AML-193 (cell line): Measurements from ENCODE around the gene LOXL4.
A peak's percentile ranks its signal among the peaks of the same experiment; 100 is the strongest.

Source experiments
- DNase-seq, 2 experiments: peaks; one replicate each; lab custom pipeline; 2025; lab: John Stamatoyannopoulos, UW

The LOXL4 gene

DNA sequence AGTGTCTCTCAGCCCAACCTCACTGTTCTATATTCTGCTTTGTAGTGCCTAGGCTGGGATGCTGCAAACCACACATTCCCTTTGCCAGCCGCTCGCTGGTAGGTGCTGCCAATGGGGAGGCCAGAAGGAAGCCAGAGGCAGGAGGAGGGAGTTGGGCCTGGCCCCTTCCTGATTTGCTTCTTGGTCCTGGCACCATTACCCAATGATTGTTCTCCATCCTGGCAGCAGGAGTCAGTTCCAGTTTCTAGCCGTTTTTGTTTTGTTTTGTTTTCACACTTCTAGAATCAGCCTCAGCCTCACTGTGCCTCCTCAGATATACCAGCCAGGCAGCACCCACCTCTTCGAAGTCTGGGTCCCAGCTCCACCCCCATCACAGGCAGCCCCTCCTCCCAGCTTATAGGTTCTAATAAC lies 27.4 kb upstream of the LOXL4 start:
- DNase-seq, result peak in 1 of 2 experiments; percentile 1

DNA sequence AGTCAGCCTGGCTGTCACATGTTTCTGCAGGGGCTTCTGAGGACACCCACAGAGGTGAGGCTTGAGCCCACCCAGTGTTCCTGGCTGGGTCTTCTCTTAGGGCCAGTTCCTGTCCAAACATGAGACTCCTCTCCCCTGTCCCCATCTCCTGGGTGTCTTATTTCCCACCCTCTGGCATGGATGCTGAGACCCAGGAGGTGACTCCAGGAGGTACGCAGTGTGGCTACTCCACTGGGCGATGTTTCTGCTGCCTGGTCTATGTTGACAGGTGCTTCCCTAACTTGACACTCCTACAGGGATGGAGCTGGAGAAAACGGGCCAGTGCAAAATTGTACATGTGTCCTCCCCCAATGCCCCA lies 26.3 kb upstream of the LOXL4 start:
- DNase-seq, result no peak

DNA sequence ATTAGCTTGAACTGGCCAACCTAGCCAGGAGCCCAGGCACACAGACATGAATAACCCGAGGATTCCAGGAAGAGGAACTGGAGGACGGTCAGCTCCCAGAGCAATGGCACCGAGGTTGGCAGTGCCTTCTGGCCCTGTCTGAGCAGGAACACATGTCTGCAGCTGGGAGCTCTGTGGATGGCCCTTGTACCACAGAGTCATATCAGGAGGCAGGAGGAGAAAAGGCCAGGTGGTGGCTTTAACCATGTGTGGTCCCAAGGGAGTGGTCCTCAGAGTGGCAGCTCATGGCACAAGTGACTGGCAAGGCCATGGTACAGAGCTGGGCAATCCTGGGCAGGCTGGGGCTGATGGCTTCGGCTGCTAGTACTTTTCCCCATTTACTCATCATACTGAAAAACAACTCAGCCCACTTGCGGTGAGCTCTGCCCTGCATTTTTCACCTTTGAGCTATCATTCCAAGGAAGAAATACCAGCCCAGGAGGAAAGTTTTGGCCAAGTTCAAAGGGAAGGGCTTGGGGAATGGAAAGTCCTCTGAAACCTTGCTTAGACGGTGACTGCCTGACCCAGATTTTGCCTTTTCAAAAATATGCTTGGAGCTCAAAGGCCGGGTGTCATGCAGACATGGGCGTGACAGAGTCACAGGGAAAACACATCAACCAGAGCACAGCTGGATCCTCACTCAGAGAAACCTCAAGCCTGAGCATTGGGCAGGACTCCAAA lies 25.7 kb upstream of the LOXL4 start:
- DNase-seq, result no peak

DNA sequence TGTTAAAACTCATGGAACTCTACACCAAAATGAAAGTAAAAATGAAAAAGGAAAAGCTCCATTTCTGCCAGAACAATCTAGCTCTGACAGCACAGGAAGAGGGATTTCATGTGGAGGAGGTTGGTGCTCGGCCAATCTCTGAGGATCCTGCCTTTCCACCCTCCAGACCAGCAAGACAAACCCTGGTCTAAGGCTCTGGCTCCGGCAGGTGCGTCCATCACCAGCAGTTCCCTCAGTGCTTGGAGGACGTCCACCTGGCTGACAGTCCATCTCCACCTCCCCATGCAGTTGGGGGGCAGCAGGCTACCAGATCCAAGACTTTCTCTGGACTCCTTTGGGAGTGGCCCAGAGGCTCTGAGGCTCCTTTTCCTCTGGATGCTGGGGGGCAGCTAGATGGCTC lies 25.0 kb upstream of the LOXL4 start:
- no peak for DNase-seq

DNA sequence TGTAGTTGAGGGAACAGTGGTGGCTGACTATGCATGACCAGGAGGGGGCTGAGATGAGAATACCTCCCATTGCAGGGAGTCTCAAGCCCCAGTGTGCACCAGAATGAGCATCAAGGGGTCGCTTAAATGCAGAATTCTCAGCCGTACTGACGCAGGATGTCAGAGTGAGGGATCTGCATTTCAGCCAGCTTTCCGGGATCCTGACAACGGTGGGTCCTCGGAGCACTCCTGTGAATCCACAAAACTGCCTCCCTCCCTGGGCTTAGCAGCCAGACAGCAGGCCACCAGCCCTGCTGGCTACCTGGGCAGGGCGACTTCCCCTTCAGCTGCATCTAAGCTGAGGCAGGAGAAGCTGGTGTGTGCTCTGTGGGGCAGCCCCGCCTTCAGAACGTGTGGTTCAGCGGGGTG lies 21.8 kb upstream of the LOXL4 start:
- no peak for DNase-seq

DNA sequence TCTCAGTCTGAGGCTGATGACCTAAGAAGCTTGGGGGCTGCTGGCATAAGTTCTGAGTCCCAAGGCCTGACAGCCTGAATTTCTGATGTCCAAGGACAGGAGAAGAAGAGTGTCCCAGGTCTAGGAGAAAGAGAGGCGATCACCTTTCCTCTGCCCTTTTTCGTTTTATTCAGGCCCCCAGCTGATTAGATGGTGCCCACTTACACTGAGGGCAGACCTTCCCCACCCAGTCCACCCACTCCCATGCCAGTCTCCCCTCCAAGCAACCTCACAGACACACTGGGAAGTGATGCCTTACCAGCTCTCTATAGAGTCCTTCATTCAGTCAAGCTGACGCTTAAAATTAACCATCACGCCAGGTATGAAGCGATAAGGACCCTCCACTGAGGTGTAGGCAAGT lies 19.3 kb upstream of the LOXL4 start:
- no peak for DNase-seq

DNA sequence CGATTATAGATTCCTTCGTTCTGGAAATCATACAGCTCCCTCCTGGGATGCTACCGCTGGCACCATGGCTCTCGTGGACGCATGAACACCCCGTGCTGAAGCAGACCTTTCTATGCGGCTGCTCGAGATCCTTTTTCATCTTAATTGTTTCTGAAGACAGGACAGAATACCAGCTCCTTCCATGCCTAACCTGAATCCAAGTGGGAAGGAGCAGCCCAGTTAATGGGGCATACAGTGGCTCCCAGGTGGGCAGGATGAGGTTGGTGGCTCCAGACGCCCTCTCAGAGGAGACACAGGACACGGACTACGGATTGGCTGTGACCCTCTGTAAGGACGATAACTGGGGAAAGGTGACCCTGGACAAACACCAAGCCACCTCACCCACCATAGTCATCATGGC lies 18.4 kb upstream of the LOXL4 start:
- DNase-seq, result no peak

DNA sequence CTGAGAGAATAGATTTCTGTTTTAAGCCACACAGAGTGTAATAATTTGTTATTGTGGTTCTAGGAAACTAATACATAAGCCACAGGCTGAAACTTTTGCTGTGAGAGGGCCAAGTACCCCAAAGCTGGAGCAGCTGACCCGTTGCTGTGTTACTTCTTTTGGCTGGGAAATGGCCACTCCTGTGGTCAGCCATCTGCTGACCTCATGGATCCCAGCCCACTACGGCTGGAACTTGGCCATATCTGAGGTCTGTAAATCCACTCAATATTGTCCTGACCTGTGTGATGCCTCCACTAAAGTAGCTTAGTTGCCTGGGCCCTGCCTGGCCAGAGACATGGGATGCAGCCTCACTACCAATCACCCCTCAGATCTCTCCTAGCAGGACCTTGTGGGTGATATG lies 17.4 kb upstream of the LOXL4 start:
- DNase-seq, result no peak

DNA sequence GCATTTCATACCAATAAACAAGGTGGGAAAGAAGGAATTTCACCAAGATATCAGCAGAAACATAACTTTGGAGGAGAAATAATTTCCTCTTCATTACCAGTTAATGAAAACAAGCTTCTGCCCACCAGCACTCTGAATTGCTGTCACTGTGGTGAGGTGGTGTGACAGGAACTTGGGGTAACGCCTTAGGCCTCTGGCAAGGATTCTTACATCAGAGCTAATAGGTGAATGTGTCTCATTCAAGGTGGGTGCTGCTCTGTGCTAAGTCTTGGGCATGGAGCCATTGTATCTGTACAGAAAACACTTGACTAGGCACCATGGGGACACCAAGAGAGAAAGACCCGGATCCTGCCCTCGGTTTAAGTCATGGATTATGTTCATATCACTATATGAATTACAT lies 8.3 kb upstream of the LOXL4 start:
- no peak for DNase-seq

DNA sequence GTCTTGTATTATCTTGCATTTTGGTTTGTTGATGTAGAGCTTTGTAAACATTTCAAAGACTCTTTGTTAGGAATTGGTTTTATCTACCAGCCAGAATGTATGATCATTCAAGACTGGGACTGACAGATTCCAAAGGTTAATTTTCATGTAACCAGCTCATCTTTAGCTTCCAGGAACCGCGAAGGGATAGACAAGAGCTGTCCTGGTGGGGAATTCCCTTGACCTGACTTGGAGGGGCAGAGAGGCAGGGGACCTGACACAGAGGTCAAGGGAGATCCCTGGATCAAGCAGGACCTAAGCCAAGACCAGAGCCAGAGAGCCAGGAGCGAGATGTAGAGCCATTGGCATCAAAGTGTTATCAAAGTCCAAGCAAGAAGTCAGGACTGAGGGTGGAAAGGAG lies 6.6 kb upstream of the LOXL4 start:
- no peak for DNase-seq

DNA sequence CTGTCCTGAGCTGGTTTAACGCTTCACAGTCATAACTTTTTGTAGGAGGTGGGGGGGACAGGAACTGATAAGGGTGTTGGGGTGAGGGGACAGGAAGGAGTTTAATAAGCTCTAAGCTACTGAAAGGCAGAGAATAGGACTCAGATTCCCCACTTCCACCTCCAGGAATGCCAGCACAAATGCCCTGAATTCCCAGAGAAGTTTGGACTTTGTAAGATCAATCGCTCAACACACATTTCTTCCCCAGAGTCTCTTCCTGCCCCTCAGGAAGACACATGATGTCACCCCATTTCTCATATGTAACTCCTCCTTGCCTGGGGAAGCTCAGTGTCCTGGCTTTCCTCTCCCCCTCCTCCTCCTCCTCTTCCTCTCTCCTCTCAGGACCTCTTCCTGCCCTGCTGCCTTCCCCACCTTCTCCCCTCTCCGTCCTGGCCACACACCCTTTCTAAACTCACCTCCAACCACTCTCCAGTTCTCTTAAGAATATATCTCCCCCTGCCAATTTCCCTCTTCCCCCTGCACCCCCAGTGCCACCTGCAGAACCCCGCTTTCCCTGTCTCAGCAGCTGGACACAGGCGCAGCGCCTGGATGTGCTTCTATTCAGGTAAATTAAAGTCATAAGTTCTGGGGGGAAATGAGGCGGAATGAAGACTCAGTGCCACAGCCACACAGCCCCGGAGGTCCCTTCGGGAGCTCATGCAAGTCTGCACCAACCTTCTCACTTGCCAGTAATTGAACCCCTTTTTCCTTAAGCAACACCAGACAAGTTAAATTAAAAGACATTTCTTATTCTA lies 5.3 kb upstream of the LOXL4 start:
- no peak for DNase-seq

DNA sequence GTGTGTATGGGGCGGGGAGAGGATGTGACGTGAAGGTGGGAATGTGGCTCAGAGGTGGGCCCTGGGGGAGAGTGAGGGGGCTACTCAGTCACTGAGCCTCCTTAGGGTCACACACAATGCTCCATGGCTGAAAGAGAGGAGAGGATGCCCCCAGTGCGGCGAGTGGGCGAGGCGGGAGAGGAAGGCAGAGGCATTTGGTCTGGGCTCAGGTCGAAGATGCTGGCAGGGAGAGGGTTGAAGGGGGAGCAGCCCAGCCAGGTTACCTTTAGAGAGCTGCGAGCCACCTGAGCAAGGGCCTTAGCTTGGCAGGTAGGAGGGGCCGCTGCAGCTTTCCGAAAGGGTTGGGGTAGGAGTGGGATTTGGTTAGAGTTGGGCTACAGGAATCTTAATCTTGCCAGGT lies 4.7 kb upstream of the LOXL4 start:
- no peak for DNase-seq

DNA sequence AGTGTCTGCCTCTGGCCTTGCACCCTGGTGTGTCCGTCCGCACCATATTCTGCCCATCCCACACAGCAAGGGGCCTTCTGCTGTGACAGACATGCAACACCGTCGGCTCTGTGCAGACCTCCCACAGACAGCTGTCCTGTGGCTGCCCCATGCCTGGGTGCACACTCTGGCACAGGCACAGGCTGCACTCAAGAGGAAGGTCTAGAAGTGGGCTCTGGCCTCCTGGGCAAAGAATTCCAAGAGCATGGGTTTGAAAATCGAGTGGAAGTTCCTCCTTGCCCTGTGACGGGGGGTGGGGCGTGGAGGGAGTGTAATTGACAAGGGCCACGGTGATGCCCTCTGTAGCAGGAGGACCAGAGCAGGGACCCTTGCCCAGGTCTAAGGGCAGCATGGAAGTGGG lies 4.3 kb upstream of the LOXL4 start:
- DNase-seq, result no peak

DNA sequence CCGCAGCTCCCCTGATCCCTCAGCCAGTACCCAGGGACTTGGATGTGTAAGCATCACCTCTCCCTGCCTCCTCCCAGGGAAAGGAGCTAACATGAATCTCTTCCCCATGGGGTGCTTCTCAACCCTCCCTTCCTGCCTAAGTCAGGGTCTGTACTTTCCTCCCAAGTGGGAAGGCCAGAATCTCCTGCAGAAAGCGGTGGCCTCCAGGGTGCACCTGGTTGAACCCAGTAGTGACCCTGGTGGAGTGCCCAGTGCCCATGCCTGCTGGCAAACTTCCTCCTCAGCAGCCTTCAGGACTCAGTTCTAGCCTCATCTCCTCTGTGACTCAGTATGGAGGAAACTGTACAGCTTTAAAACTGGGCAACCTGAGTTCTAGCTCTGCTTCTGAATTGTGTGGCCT lies 2.8 kb upstream of the LOXL4 start:
- DNase-seq, result no peak

DNA sequence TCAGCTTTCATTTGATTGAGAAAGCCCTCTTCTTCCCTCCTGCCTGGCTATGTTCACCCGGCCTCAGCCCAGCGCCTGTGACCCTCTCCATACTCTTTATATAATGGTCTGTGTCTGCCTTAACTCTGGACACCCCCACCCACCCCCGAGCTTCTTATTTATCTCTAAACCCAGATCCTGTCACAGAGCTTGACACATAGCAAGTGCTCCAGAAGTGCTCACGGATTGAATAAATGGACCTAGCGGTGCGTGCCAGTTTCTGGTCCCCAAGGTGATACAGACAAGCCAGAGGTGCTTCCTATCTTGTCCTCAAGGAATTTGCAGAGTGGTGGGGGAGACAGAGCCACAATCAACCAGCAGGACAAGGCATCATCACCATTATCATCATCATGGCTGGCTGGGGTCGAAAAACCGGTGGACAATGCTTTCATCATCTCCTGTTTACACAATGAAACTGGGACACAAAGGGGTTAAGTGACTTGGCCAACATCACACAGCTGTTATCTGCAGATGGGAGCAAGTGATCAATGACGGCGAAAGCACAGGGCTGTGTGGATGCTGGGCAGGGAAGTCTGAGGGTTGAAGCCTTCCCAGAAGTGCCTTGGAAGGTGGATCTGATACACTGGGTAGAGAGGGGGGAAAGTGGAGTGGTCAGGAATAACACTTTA lies 2.2 kb upstream of the LOXL4 start:
- DNase-seq, result no peak

DNA sequence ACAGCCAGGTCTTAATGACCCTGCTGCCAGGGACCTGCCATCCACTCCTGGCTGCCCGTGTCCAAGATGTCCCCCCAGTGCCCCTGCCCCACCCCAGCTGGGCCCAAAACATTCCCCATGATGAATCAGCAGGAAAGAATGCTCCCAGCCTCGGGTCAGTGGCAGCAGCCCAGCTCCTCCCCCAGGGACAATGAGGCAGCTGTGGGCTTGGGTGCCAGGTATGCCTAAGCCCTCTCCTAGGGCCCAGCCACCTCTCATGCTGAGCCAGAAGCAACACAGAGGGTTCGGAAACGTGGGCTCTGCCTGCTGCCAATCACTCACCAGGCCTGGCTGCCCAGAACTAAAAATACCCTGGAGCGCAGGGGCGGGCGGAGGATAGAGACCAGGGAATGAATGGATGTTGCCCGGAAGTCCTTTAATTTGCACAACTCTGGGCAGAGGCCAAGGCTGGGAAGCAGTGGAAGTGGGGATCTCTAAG lies 1.5 kb upstream of the LOXL4 start:
- DNase-seq, result no peak

DNA sequence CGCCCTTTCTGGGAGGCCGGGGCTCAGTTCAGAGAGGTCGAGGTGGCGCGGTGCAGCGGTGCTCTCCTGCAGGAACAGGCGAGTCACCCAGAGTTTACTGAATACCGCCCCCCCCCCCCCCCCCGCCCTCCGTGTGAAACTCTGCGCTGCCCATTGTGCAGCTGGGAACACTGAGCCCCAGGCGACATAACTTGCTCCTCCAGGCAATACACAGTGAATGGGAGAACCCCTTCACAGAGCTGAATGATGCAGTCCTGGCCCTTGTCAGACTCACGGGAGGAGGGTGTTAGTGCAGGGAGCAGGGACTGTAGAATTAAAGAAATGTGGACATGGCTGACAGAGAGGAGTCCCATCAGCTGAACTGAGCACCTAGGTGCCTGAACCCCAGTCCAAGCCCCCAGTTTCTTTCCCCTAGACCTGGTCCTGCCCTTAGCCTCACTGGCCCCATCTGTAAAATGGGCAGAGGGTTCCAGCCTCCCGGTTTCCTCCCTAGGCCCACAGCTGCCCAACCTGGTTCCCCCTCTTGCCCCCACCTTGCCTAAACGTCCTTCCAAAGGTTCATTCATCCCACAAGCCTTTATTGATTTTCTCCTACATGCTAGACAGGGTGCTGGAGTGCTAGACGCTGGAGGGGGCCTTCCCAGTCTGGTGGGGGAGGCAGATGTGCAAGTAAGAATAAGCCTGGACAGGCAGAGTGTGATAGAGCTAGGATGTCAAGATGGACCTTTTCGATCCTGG lies 869 bp upstream of the LOXL4 start:
- no peak for DNase-seq

DNA sequence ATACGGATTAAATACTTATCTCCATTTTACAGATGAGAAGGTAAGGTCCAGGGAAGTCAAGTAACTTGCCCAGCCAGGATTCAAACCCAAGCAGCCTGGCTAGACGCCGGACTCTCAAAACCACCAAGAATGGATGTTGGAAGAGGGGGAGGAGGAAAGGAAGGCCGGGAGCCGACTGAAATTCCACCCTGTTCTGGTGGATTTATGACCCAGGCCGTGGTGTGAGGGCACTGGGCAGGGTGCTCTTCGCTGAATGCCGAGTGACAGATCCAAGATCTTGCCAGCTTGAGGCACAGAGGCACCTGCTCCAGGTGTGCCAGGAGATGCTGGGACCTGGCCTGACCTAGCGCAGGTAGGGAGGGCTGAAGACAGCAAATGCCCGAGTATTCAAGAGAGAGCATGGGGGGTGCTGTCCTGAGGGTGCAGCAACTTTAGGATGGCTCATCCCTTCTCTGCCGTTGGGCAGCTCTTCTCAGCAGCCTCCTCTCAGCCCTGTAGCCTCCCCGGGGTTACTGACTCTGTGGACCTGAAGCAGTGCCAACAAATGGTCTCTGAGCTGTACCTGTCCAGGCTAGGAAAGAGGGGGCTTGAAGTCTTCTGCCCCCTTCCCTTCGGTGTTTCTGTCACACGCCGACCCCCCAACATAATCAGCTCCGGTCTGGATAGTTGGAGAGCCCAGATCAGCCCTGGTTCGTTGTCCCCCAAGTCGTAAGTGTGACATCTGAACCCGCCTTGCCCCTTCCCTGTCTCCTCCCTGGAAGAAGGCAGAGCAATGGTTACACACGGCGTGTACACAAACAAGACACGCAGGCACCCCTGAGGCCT lies 713 bp downstream of the LOXL4 start:
- no peak for DNase-seq

DNA sequence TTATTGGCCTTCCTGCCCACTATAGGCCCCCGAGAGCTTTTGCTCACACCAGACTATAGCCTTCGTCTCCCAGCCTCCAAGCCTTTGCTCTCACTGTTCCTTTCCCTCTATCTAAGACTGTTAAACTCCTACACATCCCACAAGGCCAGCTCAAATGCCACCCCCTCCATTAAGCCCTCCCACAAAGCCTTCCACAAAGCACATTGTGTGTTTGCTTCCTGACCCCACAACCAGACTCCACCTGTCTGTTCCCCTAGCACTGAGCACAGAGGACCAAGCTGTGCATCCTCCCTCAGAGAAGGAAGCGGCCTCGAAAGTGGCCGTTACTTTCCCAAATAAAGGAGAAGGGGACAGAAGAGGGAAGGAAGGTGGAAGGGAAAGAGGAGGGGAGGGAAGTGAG lies 1.3 kb downstream of the LOXL4 start:
- DNase-seq, result no peak

DNA sequence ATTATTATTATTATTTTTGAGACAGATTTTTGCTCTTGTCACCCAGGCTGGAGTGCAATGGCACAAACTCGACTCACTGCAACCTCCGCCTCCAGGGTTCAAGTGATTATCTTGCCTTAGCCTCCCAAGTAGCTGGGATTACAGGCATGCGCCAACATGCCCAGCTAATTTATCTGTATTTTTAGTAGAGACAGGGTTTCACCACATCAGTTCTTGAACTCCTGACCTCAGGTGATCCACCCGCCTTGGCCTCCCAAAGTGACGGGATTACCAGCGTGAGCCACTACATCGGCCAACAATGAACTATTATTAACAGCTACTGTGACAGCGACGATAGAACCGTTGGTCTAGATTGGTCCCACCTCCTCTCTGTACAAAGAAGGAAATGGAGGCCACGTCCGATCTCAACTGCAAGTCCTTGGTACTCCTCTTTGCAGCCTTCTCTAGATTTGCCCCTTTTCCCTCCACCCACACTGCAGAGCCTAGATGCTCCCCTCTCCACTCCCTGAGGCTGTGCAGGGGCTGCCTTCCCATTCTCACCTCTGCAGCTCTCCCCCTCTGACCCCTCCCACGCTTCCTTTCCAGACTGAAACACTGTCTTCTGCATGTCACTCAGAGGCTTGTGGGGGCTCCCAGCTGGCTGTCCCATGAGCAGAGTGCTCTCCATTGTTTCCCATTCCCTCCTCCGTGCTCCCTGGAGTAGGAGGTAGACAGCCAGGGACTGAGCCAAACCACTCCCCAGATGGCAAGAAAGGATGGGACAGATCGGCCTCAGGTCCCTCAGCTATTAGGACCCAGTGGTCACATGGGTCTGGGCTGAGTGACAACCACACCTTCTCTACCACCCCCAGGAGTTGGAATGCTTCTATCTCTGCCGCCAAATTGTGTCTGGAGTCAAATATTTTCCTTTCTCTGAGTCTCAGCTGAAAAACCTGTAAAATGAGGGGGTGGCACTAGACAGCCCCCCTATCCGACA lies 2.3 kb downstream of the LOXL4 start:
- DNase-seq, result no peak
